ELF-1 (cell line): Measurements from ENCODE around the gene TEX19.

Experiments
- DNase-seq: peaks from one replicate; pipeline ENCODE4 v3.0.0-alpha.2; 2016; ENCODE audit warnings: low read depth, low spot score

Gene TEX19

DNA sequence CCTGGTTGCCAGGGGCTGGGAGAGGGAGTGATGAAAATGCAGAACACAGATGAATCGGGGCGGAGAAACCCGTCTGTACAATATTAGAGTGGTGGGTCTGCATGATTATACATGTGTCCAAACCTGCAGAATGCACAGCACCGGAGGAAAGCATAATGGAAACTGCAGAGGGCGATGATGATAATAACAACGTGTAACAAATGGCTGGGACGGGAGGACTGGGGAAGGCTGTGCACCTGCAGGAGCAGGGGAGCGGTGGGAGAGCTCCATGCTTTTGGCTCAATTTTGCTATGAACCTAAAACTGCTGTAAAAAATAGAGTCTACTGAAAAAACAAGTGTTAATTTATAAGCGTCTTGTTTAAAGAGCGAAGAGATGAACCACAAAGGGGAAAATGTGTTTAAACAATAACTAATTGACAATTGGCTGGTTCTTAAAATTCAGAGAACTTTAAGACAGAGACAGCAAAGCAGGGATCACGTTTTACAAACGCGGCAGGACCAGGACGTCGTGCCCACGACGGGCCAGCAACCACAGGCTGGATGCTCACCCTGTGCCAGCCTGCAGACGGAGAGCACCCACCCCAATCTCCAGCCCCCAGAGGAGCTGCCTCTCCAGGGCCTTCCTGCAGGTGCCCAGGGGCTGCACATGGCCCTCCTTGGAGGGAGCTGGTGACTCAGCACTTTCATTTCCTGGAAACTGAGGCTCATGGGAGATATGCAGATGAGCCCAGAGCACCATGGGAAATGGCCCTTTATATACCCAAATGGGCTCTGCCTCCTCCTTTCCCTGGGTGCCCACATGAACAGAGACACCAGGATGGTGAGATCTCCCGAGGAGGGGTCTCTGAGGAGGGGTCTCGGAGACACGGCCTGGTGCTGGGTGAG lies at the start of gene TEX19:
TSS of gene TEX19 (plus strand) at position 783 of the 886 bp plus-strand sequence. CDS start 2,904 bp downstream, outside the sequence.
- DNase-seq, result peak; percentile 58

DNA sequence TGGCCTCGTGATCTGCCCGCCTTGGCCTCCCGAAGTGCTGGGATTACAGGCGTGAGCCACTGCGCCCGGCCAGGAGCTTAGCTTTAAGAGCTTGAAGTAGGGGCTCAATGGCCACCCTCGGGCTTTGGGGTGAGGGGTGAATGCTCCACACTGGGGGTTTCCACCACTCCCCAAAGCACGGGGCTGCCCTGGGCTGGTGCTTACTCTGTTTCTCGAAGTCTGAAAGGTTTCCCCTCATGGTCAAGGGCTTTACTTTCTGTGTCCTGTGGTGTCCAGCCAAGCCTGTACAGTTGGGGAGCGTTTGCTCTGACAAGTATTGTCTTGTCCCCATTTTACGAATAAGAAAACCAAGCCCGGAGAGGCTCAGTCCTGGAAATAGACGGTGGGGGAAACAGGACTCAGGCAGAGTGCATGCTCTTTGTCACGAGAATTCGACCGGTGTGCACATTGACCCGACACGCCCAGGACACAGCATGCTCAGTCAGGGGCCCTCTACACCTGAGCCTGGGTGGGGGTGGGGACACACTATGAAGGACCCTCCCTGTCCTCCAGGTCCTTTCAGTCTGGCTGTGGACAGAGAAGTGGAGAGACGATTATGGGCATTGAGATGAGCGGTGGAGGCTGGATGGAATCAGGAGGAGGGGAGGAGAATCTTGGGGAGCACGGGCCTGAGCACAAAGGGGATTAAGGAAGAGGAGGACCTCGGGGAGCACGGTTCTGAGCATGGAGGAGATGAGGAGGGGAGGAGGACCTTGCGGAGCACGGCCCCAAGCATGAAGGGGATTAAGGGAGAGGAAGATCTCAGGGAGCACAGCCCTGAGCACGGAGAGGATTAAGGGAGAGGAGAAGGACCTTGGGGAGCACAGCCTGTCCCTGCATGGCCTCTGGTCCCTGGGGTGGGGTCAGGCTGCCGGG lies 49.1 kb upstream of the TEX19 start:
- no peak for DNase-seq

GRCh38 chr17:82310877-82311276 lies 48.2 kb upstream of the TEX19 start:
- no peak for DNase-seq

DNA sequence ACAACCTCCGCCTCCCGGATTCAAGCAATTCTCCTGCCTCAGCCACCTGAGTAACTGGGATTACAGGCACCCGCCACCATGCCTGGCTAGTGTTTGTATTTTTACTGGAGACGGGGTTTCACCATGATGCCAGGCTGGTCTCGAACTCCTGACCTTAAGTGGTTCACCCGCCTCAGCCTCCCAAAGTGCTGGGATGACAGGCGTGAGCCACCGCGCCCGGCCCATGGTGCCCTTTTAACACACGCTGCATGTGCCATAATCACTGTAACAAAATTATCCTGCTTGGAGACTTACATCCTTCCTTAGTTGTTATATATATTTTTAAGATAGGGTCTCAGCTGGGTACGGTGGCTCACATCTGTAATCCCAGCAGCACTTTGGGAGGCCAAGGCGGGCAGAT lies 47.1 kb upstream of the TEX19 start:
- no peak for DNase-seq

DNA sequence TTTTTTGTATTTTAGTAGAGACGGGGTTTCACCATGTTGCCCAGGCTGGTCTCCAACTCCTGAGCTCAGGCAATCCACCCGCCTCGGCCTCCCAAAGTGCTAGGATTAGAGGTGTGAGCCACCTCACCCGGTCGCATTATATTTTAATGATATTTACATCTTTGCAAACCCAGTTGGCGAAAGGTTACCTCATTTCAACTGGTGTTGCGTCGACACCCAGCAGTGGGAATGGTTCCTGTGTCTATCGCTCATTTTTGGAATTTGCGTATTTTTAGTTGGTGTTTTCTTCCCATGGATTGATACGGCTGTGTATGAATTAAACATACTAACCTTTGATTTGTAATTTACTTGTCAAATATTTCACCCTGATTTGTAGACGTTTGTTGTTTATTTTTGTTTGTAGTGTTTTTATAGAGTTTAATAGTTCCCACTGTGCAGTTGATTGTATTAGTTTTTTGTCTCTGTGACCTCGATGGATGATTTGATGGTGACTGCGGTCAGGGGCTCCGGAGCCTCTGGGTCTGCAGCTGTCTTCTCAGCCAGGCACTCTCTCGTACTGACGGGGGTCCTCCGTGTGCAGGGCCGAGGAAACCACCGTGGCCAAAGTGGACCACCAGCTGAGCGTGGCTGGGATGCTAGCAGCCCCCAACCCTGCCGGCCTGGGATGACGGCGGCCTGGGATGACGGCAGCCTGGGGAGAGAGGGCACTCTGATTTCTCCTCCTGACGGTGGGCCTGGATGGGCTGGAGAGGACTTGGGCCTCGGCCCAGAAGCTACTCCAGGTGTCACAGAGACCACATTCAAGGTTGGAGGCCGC lies 45.6 kb upstream of the TEX19 start:
- DNase-seq, result no peak

DNA sequence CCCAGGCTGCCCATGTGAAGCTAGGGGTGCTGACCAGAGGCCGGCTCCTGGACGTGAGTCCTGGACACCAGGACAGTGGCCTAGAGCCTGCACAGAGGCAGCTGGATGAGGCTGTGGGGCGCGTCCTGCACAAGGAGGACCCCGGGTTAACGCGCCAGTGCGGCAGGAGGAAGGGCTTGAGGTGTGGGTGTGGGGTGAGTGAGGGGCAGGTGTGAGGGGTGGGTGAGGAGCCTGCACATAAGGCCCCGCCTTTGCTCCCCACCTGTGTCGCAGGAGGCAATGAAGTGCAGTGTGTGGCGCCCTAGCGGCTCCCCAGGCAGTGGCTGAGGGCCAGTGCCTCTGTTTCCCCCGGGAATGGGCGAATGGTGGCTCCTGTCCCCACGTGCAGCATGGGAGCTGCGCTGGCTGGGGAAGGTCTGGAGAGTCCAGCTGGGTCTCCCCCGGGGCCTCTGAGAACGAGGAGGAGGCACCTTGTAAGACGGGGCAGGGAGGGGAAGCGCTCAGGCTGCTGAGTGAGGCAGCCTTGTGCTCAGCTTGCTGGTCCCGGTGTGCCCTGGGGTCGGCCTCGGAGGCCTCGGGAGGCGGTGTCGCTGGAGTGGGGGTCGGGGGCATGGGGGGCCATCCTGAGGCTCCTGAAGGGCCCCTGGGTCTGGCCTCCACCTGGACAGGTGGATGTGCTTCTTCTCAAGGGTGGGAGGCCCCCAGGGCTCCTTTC lies 44.9 kb upstream of the TEX19 start:
- DNase-seq, result no peak

- no peak for DNase-seq
These were observed 44.1 kb upstream of the TEX19 start for GRCh38 chr17:82314727-82315605.

- DNase-seq, result no peak
These were observed 43.2 kb upstream of the TEX19 start for GRCh38 chr17:82315703-82316358.

DNA sequence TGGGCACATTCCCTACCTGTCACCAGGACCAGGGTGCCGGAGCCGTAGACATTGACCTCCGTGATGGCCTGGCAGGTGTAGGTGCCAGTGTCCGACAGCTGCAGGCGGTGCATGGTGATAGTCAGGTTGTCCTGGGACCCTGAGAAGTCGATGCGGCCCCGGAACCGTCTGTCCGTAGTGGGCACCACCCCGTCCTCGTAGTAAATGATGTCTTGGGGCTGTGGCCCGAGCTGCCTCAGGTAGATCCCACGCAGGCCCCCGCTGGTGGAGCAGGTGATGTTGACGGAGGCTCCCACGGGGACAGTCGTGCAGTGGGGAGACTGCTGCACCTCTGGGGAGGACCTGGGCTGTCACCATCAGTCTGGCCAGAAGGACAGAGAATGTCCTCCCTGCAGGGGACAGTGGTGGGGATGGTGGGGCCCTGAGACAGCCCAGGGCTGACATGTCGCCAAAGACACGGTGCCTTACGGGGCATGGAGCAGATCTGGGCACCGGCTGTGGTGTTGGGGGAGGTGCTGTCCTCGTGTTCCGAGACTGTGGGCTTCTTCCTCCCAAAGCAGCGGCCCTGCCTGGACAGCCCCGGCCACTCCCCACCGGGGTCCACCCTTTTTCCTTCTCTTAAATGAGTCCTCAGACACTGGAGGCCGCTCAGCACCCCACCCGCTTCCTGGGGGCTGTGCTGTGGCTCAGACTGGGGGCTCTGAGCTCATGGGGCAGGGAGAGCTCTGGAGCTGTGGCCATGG lies 42.2 kb upstream of the TEX19 start:
- DNase-seq, result no peak

GRCh38 chr17:82317394-82318168 lies 41.5 kb upstream of the TEX19 start, which contains the start of gene CD7:
CD7 (minus strand) TSS chr17:82317608; CDS start chr17:82317495, 113 bp downstream.
- no peak for DNase-seq

GRCh38 chr17:82318169-82318498 lies 40.9 kb upstream of the TEX19 start:
- DNase-seq, result no peak

- DNase-seq, result no peak
These were observed 40.1 kb upstream of the TEX19 start for GRCh38 chr17:82318772-82319606.

DNA sequence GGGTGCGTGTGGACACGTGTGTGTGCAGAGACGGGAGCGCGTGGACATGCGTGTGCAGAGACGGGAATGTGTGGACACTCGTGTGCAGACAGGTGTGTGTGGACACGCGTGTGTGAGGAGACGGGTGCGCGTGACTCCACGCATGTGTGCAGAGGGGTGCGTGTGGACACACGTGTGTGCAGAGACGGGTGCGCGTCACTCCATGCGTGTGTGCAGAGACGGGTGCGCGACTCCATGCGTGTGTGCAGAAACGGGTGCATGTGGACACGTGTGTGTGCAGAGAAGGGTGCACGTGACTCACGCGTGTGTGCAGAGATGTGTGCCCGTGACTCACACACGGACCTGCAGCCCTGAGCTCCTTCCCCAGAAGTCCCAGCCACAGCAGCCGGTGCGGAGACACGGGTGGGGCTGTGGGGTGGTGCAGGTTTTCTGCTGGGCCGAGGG lies 39.4 kb upstream of the TEX19 start:
- DNase-seq, result no peak

DNA sequence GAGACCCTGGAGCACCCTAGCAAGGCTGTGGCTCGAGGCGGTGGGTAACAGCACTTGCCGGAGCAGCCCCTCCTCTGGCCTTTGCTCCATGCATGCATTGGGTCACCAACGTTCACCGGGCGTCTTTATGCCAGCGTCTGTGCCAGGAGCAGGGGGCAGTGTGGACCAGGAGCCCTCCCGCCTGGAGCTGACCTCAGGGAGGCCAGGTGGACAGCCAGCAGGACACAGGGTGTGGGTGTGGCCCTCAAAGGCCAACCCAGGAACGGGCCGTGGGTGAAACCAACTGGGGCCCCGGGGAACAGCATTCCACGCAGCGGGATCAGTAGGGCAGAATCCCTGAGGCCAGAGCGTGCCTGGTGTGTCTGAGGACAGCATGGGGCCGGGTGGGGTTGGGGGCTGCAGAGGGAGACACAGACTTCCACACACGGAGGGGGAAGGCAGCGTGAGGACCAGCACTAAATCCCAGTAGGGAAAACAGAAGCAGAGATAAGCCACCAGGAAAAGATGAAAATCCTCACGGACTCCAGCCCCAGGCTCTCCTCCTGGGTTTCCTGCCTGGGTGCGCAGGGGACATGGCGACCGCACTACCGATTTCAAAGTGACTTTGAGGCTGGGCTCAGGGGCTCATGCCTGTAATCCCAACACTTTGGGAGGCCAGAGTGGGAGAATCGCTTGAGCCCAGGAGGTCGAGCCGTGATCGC lies 38.8 kb upstream of the TEX19 start:
- DNase-seq, result no peak

DNA sequence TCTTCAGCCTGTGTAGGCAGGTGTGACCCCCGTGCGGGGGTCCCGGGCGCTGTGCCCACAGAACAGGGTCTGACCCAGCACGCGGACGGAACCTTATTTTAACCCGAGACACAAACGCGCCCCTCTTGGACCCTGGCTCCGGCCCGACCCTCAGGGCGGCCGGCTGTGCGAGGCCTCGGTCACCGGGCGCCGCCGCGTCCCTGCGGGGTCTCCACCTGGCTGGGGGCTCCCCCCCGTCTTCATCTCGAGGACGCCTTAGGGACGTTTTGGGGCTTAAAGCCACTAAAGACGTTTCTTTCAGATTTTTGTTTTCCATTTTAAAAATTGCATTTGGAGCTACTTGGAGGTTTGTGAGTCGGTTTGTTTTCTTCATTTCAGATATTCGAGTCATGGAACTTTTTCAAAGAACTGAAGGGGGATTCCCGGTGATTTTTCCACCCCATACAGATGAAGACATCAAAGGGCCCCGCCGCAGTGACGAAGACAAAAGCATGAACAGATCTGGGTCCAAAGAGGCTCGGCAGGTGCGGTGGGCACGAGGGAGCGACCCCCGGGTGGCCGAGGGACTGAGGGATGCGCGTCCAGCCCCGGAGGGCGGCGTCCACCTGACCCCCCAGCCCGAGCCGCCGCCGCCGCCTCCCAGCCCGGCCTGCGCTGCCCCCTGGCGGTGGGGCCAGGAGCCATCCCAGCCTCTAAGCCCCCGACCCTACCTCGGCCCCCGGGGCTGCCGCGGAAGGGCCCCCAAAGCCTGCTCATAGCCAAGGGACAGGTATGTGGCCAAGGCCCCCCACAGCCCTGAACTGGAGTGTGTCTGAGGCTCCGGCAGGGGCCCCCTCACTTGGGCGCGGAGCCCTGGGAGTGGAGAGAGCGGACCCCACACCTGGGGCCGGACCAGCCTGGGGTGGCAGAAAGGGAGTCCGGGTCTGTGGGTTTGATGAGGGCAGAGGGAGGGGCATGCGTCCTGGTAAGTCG lies 37.8 kb upstream of the TEX19 start:
- DNase-seq, result peak; percentile 65
